ENCODE data around the gene IL10RA. TPM values are rescaled to one million over a fixed set of nuclear protein-coding genes. Genes with fewer than 3 reads are reported as not detected.

IL10RA gene
- total RNA-seq, 3 donors from 2014 or later = 9.8 to 47.5 (median 13.3) TPM

- H3K9me3 ChIP-seq = no peaks in the 10 kb centered on the region
- no peaks in the 10 kb centered on the region for H3K4me1 ChIP-seq
- no peak overlapping the region for H3K4me3 ChIP-seq
- H3K27ac ChIP-seq = no peak overlapping the region
- no peak for DNase-seq (ENCODE audit: low spot score in 2 of 2)
- H3K36me3 ChIP-seq = no peaks in the 10 kb centered on the region
- intact Hi-C loops (cut with DNase I; ENCODE audit: low total_unique reads) = loop anchor here (1.0 kb wide), 1 partner anchor 31 kb away; no protein-coding TSS in a partner anchor
- H3K27me3 ChIP-seq = no peaks in the 10 kb centered on the region
- no peak for TF ChIP-seq POLR2A (IDR thresholded peaks at IDR 0.05)
- no peak for TF ChIP-seq CTCF (IDR thresholded peaks at IDR 0.05)
- no peak for TF ChIP-seq POLR2AphosphoS5 (IDR thresholded peaks at IDR 0.05)
These were observed 44.1 kb upstream of the IL10RA start for GRCh38 chr11:117941976-117942654.

GRCh38 chr11:117944554-117944953, 41.6 kb upstream of the IL10RA start:
- intact Hi-C loops (cut with DNase I; ENCODE audit: low total_unique reads) = no loop called here
- H3K27ac ChIP-seq = no peak overlapping the region
- no peaks in the 10 kb centered on the region for H3K4me1 ChIP-seq
- no peak overlapping the region for H3K4me3 ChIP-seq
- DNase-seq (ENCODE audit: low spot score in 2 of 2) = no peak
- no peak for TF ChIP-seq CTCF (IDR thresholded peaks at IDR 0.05)
- TF ChIP-seq POLR2AphosphoS5 (IDR thresholded peaks at IDR 0.05) = no peak
- no peaks in the 10 kb centered on the region for H3K36me3 ChIP-seq
- H3K27me3 ChIP-seq = no peaks in the 10 kb centered on the region
- no peaks in the 10 kb centered on the region for H3K9me3 ChIP-seq

GRCh38 chr11:117945047-117945810, 41.0 kb upstream of the IL10RA start:
- no peak for TF ChIP-seq POLR2A (IDR thresholded peaks at IDR 0.05)
- TF ChIP-seq CTCF (IDR thresholded peaks at IDR 0.05) = no peak
- TF ChIP-seq POLR2AphosphoS5 (IDR thresholded peaks at IDR 0.05) = no peak

GRCh38 chr11:117946156-117946841, 39.9 kb upstream of the IL10RA start:
- Histone ChIP-seq H3K4me1 (no peaks in the 10 kb centered on the region), H3K27ac (no peak overlapping the region), H3K36me3 (no peaks in the 10 kb centered on the region), H3K4me3 (no peak overlapping the region), H3K9me3 (no peaks in the 10 kb centered on the region), H3K27me3 (no peaks in the 10 kb centered on the region)
- intact Hi-C loops (cut with DNase I; ENCODE audit: low total_unique reads) = loop anchor here (5.0 kb wide), 1 partner anchor 104 kb away; no protein-coding TSS in a partner anchor
- DNase-seq (ENCODE audit: low spot score in 2 of 2) = no peak
- TF ChIP-seq CTCF (IDR thresholded peaks at IDR 0.05) (no peak), POLR2A (IDR thresholded peaks at IDR 0.05) (no peak), POLR2AphosphoS5 (IDR thresholded peaks at IDR 0.05) (no peak)

More at GRCh38 chr11:117945047-117945810, 41.0 kb upstream of the IL10RA start:
- no peak for DNase-seq (ENCODE audit: low spot score in 2 of 2)
- Histone ChIP-seq H3K27ac (no peak overlapping the region), H3K36me3 (no peaks in the 10 kb centered on the region), H3K4me3 (no peak overlapping the region), H3K9me3 (no peaks in the 10 kb centered on the region), H3K4me1 (no peaks in the 10 kb centered on the region), H3K27me3 (no peaks in the 10 kb centered on the region)
- intact Hi-C loops (cut with DNase I; ENCODE audit: low total_unique reads) = loop anchor here (5.0 kb wide), 1 partner anchor 103 kb away; no protein-coding TSS in a partner anchor

Data from breast epithelium (tissue), 4 donors.